GM21528 (cell line): ENCODE results near the gene CTBP2.

Source experiments
- ATAC-seq: cut with Tn5 transposase; IDR thresholded peaks from one replicate; pipeline ENCODE4 v1.9.1; 2021; ENCODE audit warnings: mild to moderate bottlenecking, moderate library complexity; ENCODE audit not compliant: unreplicated experiment, low FRiP score

CTBP2 gene

DNA sequence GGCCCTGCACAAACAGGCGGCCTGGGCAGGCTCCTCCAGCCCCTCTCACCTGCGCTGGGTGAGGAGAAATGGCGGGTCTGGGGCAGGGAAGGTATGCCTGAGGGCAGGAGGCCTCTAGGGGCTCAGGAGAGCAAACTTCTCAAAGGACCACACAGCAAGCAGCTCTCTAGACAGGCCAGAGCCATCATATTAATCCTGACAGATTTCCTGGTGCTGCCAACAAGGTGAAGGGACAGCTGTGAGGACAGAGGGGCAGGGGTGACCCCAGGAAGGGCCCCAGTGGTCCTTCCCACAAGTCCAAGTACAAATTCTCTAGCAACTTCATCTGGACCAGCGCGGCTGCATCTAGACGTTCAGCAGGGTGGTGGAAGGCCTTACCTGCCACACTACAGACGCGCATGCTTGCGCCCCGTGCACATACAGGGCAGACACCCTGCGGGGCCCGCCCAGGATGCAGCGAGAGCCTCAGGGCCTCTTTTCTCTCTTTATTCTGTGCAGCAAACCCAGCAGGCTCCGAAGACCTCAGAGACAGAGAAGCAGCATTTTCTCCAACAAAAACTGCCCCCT lies 156.4 kb downstream of the CTBP2 start:
- no peak for ATAC-seq

DNA sequence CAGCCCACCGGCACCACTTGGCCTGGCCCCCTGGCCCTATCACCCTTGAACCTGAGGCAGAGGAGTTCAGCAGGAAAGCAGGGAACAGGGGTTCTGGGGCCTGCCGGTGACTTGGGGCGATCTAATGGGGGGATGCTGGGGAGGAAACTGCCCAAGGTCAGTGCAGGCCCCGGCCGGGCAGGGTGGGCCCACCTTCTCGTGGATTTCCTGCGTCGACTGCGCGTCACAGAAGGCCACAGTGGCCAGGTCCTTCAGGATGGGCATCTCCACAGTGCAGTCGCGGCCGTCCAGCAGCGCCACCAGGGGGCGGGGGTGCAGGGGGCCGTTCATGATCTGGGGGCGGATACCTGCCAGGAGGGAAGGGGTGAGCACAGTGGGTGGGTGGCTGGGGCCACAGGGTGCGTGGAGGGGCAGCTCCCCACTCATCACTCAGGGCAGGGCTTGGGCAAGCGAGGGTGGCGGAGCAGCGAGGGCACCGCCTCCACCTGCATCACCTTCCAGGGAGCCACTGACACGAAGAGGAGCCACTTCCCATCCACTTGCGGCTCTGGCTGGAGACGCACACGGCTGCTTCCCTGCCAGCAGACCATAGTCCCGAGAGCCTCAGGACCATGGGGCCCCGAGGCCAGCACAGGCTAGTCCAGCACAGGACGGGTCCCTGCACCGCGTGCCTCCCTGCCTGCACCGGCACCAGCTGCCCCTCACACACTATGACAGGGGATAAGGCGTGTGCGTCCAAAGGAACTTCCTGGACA lies 157.0 kb downstream of the CTBP2 start:
- no peak for ATAC-seq

DNA sequence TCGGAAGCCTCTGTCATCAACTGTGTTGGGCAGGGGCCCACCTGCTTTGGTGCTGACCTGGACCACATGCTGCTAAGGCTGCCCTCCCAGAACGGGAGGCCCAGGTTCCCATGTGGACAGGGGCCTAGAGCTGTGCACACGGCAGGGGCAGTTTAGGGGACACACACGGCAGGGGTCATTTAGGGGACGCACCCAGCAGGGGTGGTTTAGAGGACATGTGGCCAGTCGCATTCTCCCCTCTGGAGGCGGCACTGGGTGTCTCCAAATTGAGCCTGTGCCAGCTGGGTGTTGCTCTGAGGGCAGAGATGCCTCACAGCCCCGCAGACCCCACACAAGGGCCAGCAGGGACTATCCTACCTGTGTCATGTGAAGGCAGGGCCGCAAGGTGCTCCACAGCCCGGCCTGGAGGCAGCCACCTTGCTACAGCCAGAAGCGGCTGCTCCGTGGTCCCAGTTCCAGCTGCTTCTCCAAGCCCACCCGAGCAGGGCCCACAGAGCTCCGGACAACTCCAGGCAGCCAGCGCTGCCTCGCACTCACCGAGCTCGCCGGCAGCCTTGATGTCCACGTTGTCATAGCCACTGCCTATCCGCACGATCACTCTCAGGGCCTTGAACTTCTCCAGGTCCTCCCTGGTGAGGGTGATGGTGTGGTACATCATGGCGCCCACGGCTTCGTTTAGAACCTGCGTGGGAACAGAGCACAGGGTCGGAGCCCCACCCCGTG lies 157.8 kb downstream of the CTBP2 start:
- ATAC-seq = no peak

- no peak for ATAC-seq
Observed at GRCh38 chr10:125002047-125002422, 158.3 kb downstream of the CTBP2 start.

- no peak for ATAC-seq
Observed at GRCh38 chr10:125001313-125002046, 158.9 kb downstream of the CTBP2 start.

DNA sequence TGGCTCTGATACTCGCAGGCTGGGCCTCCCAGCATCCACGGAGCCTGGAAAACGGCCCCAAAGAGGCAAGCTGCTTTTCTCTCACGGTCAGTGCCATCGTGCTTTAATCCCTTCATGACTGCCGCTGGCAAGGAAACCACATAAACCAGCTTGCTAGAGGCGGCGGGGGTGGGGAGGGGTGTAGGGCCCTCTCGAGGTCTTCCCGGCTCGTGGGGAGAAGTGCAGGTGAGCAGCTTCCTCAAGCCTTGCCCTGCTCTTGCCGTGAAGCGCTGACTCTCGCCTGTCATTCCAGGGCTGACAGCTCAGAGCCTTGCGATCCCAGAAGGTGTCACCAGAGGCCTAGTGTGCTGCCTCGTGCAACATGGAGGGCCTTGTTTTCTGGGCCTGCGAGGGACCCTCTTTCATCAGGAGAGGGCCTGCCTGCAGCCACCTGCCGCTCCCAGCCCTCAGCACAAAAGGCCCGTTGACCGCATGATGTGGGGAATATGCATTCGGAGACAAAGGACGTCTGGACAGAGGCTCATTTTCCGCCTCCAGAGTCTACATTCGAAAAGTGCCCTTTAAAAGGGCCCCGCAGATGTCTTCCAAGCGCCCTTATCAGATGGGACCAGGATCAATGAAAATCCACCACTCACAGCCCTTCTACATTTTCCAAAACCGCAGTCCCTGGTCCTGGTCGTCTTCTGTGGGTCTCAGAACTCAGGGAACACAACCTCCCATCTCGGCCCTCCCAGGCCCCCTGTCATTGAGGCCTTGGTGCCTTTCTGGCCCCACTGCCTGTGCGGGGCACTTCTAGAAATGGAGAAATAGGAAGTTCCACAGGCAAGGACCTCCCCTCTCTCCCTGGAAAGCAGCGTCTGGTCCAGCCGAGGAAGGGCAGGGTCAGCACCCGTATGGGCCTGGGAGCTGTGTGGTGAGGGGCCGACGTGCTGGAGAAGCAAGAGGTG lies 159.7 kb downstream of the CTBP2 start:
- ATAC-seq = no peak

- no peak for ATAC-seq
Observed at GRCh38 chr10:124999433-125000365, 160.7 kb downstream of the CTBP2 start.

DNA sequence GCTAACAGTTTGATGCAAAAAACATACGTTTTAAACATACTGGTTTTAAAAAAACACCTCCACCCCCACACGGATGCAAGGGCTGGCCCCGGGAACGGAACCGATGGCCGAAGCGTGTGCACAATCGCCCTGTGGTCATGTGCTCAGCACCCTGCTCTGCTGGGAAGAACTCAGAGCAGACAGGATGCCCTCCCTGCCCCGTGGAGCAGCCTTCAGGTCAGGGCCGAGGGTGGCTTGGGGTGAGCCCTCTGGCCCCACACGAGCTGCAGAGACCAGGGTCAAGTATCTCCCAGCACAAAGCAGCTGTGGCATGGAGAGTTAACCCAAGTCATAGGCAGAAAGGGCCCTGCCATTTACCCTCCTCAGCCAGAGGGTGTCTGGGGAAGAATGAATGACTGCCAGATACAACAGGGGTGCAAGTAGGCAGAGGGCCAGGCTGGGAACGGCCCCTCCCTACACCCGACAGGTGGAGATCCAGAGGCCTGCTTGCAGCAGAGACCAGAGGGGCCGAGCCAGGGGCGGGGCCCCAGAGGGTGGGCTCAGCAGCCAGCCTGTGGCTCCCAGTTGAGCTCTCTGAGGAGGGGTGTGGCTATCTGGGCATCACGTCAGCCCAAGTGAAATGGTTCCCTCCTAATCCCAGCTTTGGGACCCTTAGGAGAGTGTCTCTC lies 161.6 kb downstream of the CTBP2 start:
- no peak for ATAC-seq

- no peak for ATAC-seq
Observed at GRCh38 chr10:124997771-124998623, 162.4 kb downstream of the CTBP2 start.

DNA sequence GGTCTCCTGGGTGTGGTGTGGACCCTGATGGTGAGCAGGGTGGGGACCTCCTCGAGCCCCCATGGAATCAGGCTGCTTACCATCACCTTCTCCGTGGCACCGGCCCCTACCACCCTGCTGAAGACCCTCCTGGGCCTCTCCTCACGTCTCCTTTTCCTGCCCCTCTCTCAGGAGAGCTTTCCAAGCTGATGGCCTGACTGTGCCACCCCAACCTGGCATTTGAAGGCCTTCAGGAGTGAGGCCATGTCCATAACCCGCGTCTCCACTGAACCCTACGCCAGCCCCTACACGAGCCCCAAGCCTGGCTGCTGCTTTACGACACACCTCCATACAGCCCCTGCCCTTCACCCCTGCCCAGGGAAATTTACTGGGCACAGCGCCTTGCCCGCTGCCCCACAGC lies 163.1 kb downstream of the CTBP2 start:
- no peak for ATAC-seq

DNA sequence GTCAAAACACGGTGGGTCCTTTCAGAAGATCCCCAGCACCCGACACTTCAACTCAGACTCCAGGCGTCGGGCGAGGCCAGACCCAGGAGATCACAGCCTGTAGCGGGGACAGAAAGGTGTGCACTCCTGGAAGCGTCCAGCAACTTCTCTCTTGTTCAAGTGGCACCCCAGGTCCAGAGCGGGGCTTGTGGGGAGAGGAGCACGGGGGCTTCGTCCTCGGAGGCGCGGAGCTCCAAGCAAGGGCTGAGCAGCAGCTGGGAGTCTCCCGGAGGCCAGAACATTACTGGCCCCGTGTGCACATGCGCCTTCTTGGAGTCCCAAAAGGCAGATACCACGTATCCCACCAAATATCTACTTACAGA lies 163.5 kb downstream of the CTBP2 start:
- no peak for ATAC-seq

DNA sequence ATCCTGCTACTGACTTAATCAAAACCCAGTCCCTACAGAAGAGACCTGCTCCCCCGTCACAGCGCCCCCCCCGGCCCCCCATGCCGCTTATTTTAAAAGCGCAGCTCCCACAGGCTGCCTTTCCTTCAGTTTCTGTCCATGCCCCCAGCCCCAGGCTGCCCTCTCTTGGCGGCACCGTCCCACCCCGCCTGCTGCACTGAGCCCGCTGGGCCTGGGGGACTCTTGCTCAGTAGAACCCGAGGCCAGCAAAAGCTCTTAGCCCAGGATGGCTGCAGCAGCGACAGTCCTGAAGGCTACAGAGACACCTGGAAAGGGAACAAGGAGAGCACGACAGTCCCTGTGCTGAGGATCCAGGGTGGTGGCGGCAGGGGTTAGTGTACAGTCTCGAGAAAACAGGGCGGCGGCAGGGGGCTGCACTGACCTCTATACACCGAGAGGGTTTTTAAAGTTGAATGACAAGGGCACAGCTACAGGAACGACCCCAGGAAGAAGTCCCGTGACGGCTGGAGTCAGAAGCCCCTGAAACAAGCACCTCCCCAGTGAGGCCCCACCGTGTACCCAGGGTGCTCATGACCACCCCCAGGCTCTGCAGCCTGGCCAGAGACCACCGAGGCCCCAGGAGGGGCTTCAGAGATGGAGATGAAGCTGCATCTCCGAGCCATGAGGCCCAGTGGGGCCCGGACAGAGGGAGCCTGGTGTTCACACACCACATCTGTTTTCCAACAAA lies 164.1 kb downstream of the CTBP2 start:
- ATAC-seq = no peak

- ATAC-seq = no peak
Observed at GRCh38 chr10:124995605-124996004, 164.8 kb downstream of the CTBP2 start.

- ATAC-seq = no peak
Observed at GRCh38 chr10:124994573-124995473, 165.5 kb downstream of the CTBP2 start.

- ATAC-seq = no peak
Observed at GRCh38 chr10:124993736-124994451, 166.5 kb downstream of the CTBP2 start.
